LHCN-M2 (cell line): Measurements from ENCODE around the gene ACOXL. TPM values are rescaled to one million over a fixed set of nuclear protein-coding genes. Genes with fewer than 3 reads are reported as not detected.
A peak's percentile ranks its signal among the peaks of the same experiment; 100 is the strongest.
"Not testable (repeated sequence)": the region's sequence is repeated elsewhere in the genome, so short reads cannot be mapped to it uniquely, and the experiment has no call there.

ENCODE experiments used
- DNase-seq: peaks from one replicate; pipeline ENCODE4 v3.0.0-alpha.2; 2012; ENCODE audit warnings: low read depth
- total RNA-seq: library from RNA; depleted of rRNA; stranded (reverse); fragments of >200 nt; gene quantifications from 2 replicates; pipeline ENCODE4 v1.2.3, GENCODE V29; 2014

The ACOXL gene
- total RNA-seq, 1 experiment from 2014 or later: not detected

GRCh38 chr2:110910423-110910822 is 178.1 kb downstream of the ACOXL start:
- no peak for DNase-seq

GRCh38 chr2:110919738-110920137 is 187.4 kb downstream of the ACOXL start:
- no peak for DNase-seq

- DNase-seq: no peak
Measured at GRCh38 chr2:110925479-110925878, 193.1 kb downstream of the ACOXL start.

- DNase-seq: no peak
Measured at GRCh38 chr2:110927526-110927925, 195.2 kb downstream of the ACOXL start.

- no peak for DNase-seq
Measured at GRCh38 chr2:110929528-110929927, 197.2 kb downstream of the ACOXL start.

GRCh38 chr2:110931648-110932047 is 199.3 kb downstream of the ACOXL start:
- no peak for DNase-seq

GRCh38 chr2:110933420-110933819 is 201.0 kb downstream of the ACOXL start:
- no peak for DNase-seq

- DNase-seq: no peak
Measured at GRCh38 chr2:110934948-110935347, 202.6 kb downstream of the ACOXL start.

- no peak for DNase-seq
Measured at GRCh38 chr2:110940376-110940910, 208.1 kb downstream of the ACOXL start.

GRCh38 chr2:110941226-110941625 is 208.9 kb downstream of the ACOXL start:
- no peak for DNase-seq

- DNase-seq: no peak
Measured at GRCh38 chr2:110943070-110943634, 210.8 kb downstream of the ACOXL start.

- DNase-seq: no peak
Measured at GRCh38 chr2:110946902-110947301, 214.5 kb downstream of the ACOXL start.

GRCh38 chr2:110948027-110948674 is 215.8 kb downstream of the ACOXL start:
- peak; percentile 4 for DNase-seq

GRCh38 chr2:110950281-110950680 is 217.9 kb downstream of the ACOXL start:
- DNase-seq: no peak

GRCh38 chr2:110955045-110955444 is 222.7 kb downstream of the ACOXL start:
- no peak for DNase-seq

- no peak for DNase-seq
Measured at GRCh38 chr2:110955556-110955955, 223.2 kb downstream of the ACOXL start.

- no peak for DNase-seq
Measured at GRCh38 chr2:110957293-110957692, 224.9 kb downstream of the ACOXL start.

GRCh38 chr2:110958346-110959119 is 226.2 kb downstream of the ACOXL start:
- no peak for DNase-seq

- no peak for DNase-seq
Measured at GRCh38 chr2:110959198-110959597, 226.8 kb downstream of the ACOXL start.

GRCh38 chr2:110960281-110960680 is 227.9 kb downstream of the ACOXL start:
- no peak for DNase-seq

- no peak for DNase-seq
Measured at GRCh38 chr2:110960954-110961353, 228.6 kb downstream of the ACOXL start.

- DNase-seq: not testable (repeated sequence)
Measured at GRCh38 chr2:110961643-110962042, 229.3 kb downstream of the ACOXL start.

GRCh38 chr2:110969696-110970095 is 237.3 kb downstream of the ACOXL start:
- DNase-seq: no peak
